GM21447 (cell line): ENCODE data around the gene SCNN1B.
"Not testable (repeated sequence)": the region's sequence is repeated elsewhere in the genome, so short reads cannot be mapped to it uniquely, and the experiment has no call there.

Experiments used
- ATAC-seq: cut with Tn5 transposase; IDR thresholded peaks from one replicate; pipeline ENCODE4 v1.9.1; 2021; ENCODE audit not compliant: unreplicated experiment

Gene SCNN1B

GRCh38 chr16:23302045-23302956 is at the start of gene SCNN1B:
Gene SCNN1B, plus strand, starts transcription at chr16:23302302. Its CDS starts 46,298 bp downstream, at chr16:23348600.
- no peak for ATAC-seq

- ATAC-seq = no peak
Measured at GRCh38 chr16:23252310-23252709, 49.8 kb upstream of the SCNN1B start.

GRCh38 chr16:23253650-23254049 is 48.5 kb upstream of the SCNN1B start:
- ATAC-seq = not testable (repeated sequence)

- no peak for ATAC-seq
Measured at GRCh38 chr16:23254338-23254737, 47.8 kb upstream of the SCNN1B start.

- ATAC-seq = no peak
Measured at GRCh38 chr16:23255000-23255399, 47.1 kb upstream of the SCNN1B start.

- no peak for ATAC-seq
Measured at GRCh38 chr16:23256440-23256839, 45.7 kb upstream of the SCNN1B start.

GRCh38 chr16:23257682-23258081 is 44.4 kb upstream of the SCNN1B start:
- ATAC-seq = no peak

- ATAC-seq = no peak
Measured at GRCh38 chr16:23258919-23259237, 43.2 kb upstream of the SCNN1B start.

GRCh38 chr16:23267647-23268046 is 34.5 kb upstream of the SCNN1B start:
- no peak for ATAC-seq

- no peak for ATAC-seq
Measured at GRCh38 chr16:23268561-23268960, 33.5 kb upstream of the SCNN1B start.

- ATAC-seq = no peak
Measured at GRCh38 chr16:23269248-23269953, 32.7 kb upstream of the SCNN1B start.

GRCh38 chr16:23270654-23271053 is 31.4 kb upstream of the SCNN1B start:
- no peak for ATAC-seq

GRCh38 chr16:23274968-23275367 is 27.1 kb upstream of the SCNN1B start:
- no peak for ATAC-seq

GRCh38 chr16:23276821-23277220 is 25.3 kb upstream of the SCNN1B start:
- ATAC-seq = no peak

- ATAC-seq = no peak
Measured at GRCh38 chr16:23278031-23278430, 24.1 kb upstream of the SCNN1B start.

GRCh38 chr16:23279721-23280153 is 22.4 kb upstream of the SCNN1B start:
- ATAC-seq = no peak

GRCh38 chr16:23280483-23280967 is 21.6 kb upstream of the SCNN1B start:
- no peak for ATAC-seq

GRCh38 chr16:23282568-23282967 is 19.5 kb upstream of the SCNN1B start:
- ATAC-seq = no peak

GRCh38 chr16:23283571-23283970 is 18.5 kb upstream of the SCNN1B start:
- no peak for ATAC-seq

- ATAC-seq = no peak
Measured at GRCh38 chr16:23284584-23284983, 17.5 kb upstream of the SCNN1B start.

GRCh38 chr16:23286131-23286532 is 16.0 kb upstream of the SCNN1B start:
- ATAC-seq = no peak

- ATAC-seq = no peak
Measured at GRCh38 chr16:23288209-23288608, 13.9 kb upstream of the SCNN1B start.
